AG04449 (cell line): ENCODE results near the gene APBA2.

Source experiments
- CTCF ChIA-PET: fragments of 350-600 bp; formaldehyde crosslinking; extraction: SDS; loops from one replicate; lab custom pipeline; 2021; ENCODE audit warnings: antibody characterized with exemption; lab: Yijun Ruan, JAX
- POLR2A ChIA-PET: fragments of 400-600, 350-600 bp; formaldehyde crosslinking; extraction: SDS; loops from one replicate; lab custom pipeline; 2020; ENCODE audit warnings: antibody characterized with exemption, inconsistent platforms; lab: Yijun Ruan, JAX
- DNase-seq: peaks from one replicate; pipeline ENCODE4 v3.0.0-alpha.2; 2010; ENCODE audit warnings: low read depth, low spot score
- H3K4me3 ChIP-seq: 2 replicates; pipeline ENCODE4 v1.5.1; 2011; ENCODE audit warnings: low read depth, mild to moderate bottlenecking, control low read depth, low read length
- CTCF ChIP-seq: IDR thresholded peaks from one replicate; pipeline ENCODE4 v1.5.1; 2011; ENCODE audit warnings: mild to moderate bottlenecking, moderate library complexity, low read length, control low read depth, inconsistent platforms; ENCODE audit not compliant: insufficient read depth; ENCODE audit errors: missing control alignments

APBA2 gene

GRCh38 chr15:29053006-29053405 lies 167.2 kb downstream of the APBA2 start:
- no peak for TF ChIP-seq CTCF
- ChIA-PET CTCF (interaction anchor here (1.4 kb wide), 1 partner anchor 36 kb away, joined by 3 read pairs; no protein-coding TSS in a partner anchor), POLR2A (no interaction called here)
- no peak overlapping the region for H3K4me3 ChIP-seq
- no peak for DNase-seq

GRCh38 chr15:29053661-29054131 lies 167.9 kb downstream of the APBA2 start:
- ChIA-PET POLR2A (no interaction called here), CTCF (interaction anchor here (1.4 kb wide), 1 partner anchor 35 kb away, joined by 3 read pairs; no protein-coding TSS in a partner anchor)
- DNase-seq: no peak
- no peak overlapping the region for H3K4me3 ChIP-seq
- no peak for TF ChIP-seq CTCF

DNA sequence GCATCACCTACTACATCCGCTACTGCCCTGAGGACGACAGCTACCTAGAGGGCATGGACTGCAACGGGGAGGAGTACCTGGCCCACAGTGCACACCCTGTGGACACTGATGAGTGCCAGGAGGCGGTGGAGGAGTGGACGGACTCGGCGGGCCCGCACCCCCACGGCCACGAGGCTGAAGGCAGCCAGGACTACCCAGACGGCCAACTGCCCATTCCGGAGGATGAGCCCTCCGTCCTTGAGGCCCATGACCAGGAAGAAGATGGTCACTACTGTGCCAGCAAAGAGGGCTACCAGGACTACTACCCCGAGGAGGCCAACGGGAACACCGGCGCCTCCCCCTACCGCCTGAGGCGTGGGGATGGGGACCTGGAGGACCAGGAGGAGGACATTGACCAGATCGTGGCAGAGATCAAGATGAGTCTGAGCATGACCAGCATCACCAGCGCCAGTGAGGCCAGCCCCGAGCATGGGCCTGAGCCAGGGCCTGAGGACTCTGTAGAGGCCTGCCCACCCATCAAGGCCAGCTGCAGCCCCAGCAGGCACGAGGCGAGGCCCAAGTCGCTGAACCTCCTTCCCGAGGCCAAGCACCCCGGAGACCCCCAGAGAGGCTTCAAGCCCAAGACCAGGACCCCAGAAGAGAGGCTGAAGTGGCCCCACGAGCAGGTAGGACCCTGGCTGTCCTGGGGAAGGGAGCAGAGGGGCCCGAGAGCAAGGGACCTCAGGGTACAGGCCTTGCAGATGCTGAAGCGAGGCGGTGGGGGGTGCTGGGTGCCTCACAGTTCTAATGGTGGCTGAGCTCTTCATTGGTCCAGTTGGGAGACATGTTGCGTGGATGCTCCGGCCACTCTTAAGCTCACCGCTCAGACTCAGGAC lies 168.6 kb downstream of the APBA2 start:
- DNase-seq: no peak
- ChIA-PET POLR2A (no interaction called here), CTCF (interaction anchor here (1.4 kb wide), 1 partner anchor 34 kb away, joined by 3 read pairs; no protein-coding TSS in a partner anchor)
- no peak overlapping the region for H3K4me3 ChIP-seq
- no peak for TF ChIP-seq CTCF

DNA sequence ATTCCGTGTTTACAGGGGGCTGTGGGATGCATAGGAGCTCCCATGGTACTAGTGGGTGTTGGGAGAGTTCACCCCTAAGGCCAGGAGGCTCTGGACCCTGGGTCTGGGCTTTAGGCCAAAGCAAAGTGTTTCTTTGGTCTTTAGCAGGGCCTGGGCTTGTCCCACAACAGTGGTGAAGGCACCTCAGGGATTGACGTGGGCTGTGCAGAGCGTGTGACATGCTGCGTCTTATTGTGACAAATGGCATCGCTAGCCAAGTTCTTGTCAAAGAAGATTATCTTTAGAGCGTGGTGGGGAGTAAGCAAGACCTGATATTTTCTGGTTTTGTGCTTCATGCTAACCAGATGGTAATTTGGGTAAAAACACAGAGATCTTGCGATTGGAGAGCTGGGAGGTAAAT lies 170.1 kb downstream of the APBA2 start:
- CTCF ChIA-PET: interaction anchor here (1.0 kb wide), 1 partner anchor 46 kb away, joined by 3 read pairs; no protein-coding TSS in a partner anchor
- TF ChIP-seq CTCF: no peak
- no peak for DNase-seq
- H3K4me3 ChIP-seq: no peak overlapping the region
- POLR2A ChIA-PET: no interaction called here

DNA sequence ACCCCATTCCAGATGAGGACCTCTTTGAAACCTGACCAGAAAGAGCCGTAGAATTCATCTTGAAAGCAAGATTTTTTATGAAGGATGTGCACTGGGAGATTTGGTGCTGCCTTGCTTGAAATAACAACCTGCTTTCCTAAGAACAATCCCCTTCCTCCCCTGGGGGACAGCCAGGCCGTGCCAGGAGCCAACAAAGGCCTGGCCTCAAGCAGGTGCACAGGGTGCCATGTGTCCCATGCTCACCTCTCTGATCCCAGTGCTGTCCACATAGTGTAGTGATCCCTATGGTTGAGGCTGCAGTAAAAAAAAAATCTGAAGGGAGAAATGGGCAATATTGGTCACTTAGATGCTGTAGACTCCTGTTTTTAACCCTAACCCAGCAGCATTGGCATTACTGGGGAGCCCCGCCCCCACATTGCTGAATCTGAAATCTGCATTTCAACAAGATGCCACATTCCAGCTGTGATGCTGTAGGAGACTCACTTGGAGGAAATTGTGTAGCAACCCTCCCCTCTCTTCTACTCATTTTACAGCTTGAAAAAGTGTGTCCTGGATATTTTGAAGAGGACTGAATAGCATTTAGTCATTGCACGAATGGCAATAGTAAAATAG lies 171.2 kb downstream of the APBA2 start:
- TF ChIP-seq CTCF: no peak
- no peak overlapping the region for H3K4me3 ChIP-seq
- ChIA-PET POLR2A (no interaction called here), CTCF (no interaction called here)
- DNase-seq: no peak

DNA sequence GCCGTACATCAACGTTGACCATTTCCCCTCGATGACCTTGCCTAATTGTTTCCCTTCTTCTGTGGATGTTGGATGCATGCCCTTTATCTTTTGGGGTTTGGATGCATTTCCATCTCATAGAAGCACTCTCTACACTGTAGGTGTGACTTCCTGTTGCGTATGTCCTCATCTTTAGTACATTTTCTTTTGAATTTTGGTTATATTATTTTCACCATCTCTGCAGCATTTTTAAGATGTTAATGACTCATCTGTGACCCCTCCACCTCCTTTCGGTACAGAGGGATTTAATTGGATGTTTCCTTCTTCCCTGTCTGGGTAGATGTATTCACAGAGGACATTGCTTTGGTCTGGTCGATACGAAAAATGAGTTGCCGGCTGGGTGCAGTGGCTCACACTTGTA lies 172.1 kb downstream of the APBA2 start:
- ChIA-PET POLR2A (no interaction called here), CTCF (no interaction called here)
- no peak overlapping the region for H3K4me3 ChIP-seq
- TF ChIP-seq CTCF: no peak
- DNase-seq: no peak
